Immature natural killer cell (primary cell): ENCODE measurements around the gene DCUN1D2. TPM values are rescaled to one million over a fixed set of nuclear protein-coding genes. Genes with fewer than 3 reads are reported as not detected.

Experiments
- DNase-seq, 3 donors: peaks; one replicate each; pipeline ENCODE4 v3.0.0; 2022; ENCODE audit warnings: mixed read lengths in 1 of 3
- H3K27ac Mint-ChIP-seq, 6 donors: one replicate each; pipeline ENCODE4 v1.8.0; 2020; ENCODE audit warnings: mixed read lengths in 6 of 6, mild to moderate bottlenecking in 5 of 6, inconsistent platforms in 4 of 6, moderate library complexity in 3 of 6
- H3K27me3 Mint-ChIP-seq, 3 donors: one replicate each; pipeline ENCODE4 v1.8.0; 2020 to 2021; ENCODE audit warnings: low read depth in 3 of 3, mild to moderate bottlenecking in 3 of 3, mixed read lengths in 3 of 3, moderate library complexity in 3 of 3, inconsistent platforms in 1 of 3
- H3K36me3 Mint-ChIP-seq, 3 donors: one replicate each; pipeline ENCODE4 v1.8.0; 2020; ENCODE audit warnings: mixed read lengths in 3 of 3, inconsistent platforms in 2 of 3, mild to moderate bottlenecking in 2 of 3
- H3K4me1 Mint-ChIP-seq, 2 donors: one replicate each; pipeline ENCODE4 v1.8.0; 2020; ENCODE audit warnings: inconsistent platforms in 2 of 2, mild to moderate bottlenecking in 2 of 2, mixed read lengths in 2 of 2, moderate library complexity in 1 of 2
- H3K4me3 Mint-ChIP-seq, 5 donors: one replicate each; pipeline ENCODE4 v1.8.0; 2020; ENCODE audit warnings: mild to moderate bottlenecking in 5 of 5, mixed read lengths in 5 of 5, inconsistent platforms in 3 of 5, moderate library complexity in 3 of 5
- H3K9me3 Mint-ChIP-seq, 6 donors: one replicate each; pipeline ENCODE4 v1.8.0; 2020; ENCODE audit warnings: mild to moderate bottlenecking in 6 of 6, mixed read lengths in 6 of 6, inconsistent platforms in 4 of 6, moderate library complexity in 3 of 6
- polyA plus RNA-seq, 3 donors: library from polyadenylated mRNA; unstranded; fragments of 300-500 nt; fragmentation: Illumina TruSeq; gene quantifications; one replicate each; pipeline ENCODE4 v1.2.3, GENCODE V29; 2021

DCUN1D2 gene
- polyA plus RNA-seq, 3 donors from 2014 or later = 7.4 to 23.0 (median 7.6) TPM

DNA sequence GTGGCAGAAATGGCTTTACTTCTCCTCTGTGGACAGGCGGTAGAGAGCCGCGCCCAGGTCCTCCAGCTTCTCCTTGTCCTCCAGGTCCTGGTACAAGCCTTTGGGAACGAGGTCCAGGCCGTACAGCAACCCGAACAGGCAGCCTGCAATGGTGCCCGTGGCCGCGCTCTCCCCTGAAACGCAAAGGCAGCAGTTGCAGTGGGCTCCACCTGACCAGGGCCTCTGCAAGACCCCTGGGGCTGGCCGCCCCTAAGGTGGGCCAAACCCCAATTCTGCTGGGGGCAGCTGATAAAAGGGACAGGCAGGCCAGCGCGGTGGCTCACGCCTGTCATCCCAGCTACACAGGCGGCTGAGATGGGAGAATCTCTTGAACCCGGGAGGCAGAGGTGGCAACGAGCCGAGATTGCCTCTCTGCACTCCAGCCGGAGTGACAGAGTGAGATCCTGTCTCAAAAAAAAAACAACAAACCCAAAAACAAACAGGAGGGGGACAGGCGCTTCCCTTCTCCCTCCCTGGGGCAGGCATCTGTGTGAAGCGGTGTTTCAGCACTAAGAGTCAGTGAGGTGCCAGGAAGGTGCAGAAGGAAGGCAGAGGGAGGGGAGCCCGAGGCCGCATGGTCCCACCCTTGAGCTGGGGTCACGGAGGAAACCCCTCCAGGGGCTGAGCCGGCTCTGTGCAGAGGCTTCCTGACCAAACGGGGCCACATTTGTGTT, 67.5 kb downstream of the DCUN1D2 start:
- no peak for DNase-seq
- Mint-ChIP-seq H3K36me3 (peaks cover 0 to 5% (median 0%) of the 10 kb centered on the region in 3 donors), H3K27me3 (peaks cover 0 to 2% (median 0%) of the 10 kb centered on the region in 3 donors), H3K4me1 (no peaks in the 10 kb centered on the region), H3K27ac (no peak overlapping the region), H3K4me3 (no peak overlapping the region), H3K9me3 (no peaks in the 10 kb centered on the region)

DNA sequence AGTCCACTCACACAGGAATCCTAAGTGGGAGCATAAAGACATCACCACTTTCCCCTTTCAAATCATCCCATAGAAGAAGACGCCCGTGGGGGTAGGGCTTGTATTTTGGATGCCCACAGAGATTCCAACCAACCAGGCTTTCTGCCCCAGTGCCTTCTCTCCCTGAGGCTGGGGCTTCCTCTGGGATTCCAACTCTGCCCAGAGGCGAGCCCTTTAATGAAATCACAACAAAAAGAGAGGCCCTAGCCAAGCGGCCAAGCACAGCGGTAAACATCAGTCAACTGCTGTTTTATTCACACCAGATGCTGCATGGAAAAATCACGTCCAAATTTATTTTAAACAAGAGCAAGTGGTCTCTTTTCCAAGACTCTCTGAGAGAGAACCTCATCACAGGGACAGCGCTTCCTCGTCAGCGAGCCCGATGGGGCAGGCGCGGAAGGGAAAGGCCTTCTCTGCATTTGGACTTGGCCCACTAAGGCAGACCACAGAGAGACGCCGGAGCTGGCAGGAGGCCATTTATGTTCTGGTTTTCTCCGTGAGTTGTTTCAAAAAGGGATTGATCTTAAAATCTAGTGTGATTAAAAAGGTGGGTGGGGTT, 68.7 kb downstream of the DCUN1D2 start:
- Mint-ChIP-seq H3K36me3 (peaks cover 0 to 5% (median 0%) of the 10 kb centered on the region in 3 donors), H3K27me3 (peaks cover under 1 to 2% (median 2%) of the 10 kb centered on the region in 3 donors), H3K9me3 (no peaks in the 10 kb centered on the region), H3K27ac (no peak overlapping the region), H3K4me3 (no peak overlapping the region), H3K4me1 (no peaks in the 10 kb centered on the region)
- no peak for DNase-seq

DNA sequence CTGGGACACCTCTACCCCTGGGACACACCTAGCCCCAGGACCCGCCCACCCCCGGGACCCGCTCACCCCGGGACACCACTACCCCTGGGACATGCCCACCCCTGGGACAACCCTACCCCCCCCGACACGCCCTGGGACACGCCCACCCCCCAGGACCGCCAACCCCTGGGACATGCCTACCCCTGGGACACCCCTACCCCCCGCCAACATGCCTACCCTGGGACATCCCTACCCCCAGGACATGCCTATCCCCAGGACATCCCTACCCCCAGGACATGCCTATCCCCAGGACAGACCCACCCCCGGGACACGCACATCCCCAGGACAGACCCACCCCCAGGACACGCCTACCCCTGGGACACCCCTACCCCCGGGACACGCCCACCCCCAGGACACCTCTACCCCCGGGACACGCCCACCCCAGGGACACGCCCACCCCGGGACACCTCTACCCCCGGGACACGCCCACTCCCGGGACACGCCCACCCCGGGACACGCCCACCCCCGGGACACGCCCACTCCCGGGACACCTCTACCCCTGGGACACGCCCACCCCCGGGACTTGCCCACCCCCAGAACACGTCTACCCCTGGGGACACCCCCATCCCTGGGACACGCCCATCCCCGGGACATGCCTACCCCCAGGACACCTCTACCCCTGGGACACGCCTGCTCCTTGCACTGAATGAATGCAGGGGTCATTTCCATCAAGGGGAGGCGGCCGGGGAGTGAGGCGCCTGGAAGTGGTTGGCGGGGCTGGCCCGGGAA, 69.5 kb downstream of the DCUN1D2 start:
- Mint-ChIP-seq H3K9me3 (no peaks in the 10 kb centered on the region), H3K4me1 (no peaks in the 10 kb centered on the region), H3K4me3 (no peak overlapping the region), H3K27me3 (peaks cover 0 to 3% (median 3%) of the 10 kb centered on the region in 3 donors), H3K36me3 (peaks cover 0 to 5% (median 0%) of the 10 kb centered on the region in 3 donors), H3K27ac (no peak overlapping the region)
- DNase-seq = no peak

DNA sequence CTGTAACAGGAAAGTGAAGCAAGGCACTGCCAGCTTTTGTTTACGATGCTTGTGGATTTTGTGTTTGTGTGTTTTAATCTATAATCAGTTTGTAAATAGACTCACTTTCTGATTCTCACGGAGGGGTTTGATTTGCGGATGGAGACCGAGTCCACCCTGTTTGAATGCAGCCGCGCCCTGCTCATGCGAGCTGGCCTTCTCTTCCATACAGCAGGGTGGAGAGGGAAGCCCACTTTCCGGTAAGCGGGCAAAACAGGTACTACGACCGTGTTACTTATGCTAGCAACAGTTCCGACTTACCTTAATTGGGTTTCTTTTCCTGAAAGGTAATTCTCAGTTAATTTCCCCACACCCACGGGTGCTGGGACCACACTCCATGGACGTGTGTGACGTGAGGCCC, 70.3 kb downstream of the DCUN1D2 start:
- H3K9me3 Mint-ChIP-seq = no peaks in the 10 kb centered on the region
- peaks cover 0 to 3% (median 3%) of the 10 kb centered on the region in 3 donors for H3K27me3 Mint-ChIP-seq
- H3K4me1 Mint-ChIP-seq = no peaks in the 10 kb centered on the region
- H3K4me3 Mint-ChIP-seq = no peak overlapping the region
- no peak overlapping the region for H3K27ac Mint-ChIP-seq
- no peak for DNase-seq
- peaks cover 0 to 5% (median 0%) of the 10 kb centered on the region in 3 donors for H3K36me3 Mint-ChIP-seq

DNA sequence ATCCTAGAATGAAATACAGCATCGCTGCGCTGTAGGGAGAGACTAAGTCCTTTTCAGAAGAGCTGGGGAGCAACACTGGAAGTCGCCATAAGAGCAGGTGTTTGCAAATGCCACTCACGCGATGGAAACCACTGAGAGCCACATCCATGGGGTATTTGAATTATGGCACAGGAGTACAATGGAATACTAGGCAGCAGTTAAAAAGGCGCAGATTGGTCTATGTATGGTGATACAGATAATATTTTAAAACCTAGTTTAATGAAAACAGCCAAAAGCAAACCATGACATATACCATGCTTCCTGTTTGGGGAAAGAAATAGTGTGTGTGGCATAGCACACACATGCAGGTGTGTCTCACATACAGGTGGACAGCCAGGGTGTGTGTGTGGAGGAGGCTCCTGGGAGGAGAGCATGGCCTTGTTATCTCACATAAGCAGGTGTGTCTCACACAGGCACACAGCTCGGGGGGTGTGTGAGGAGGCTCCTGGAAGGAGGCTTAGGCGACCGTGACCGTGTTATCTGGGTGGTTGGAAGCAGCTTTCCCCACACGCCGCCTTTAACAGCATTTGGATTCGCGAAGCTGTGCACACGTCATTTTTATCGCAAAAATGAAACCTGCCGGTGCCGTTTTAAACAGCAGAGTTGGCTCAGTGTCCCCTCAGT, 70.8 kb downstream of the DCUN1D2 start:
- DNase-seq = no peak
- no peaks in the 10 kb centered on the region for H3K9me3 Mint-ChIP-seq
- H3K4me1 Mint-ChIP-seq = no peaks in the 10 kb centered on the region
- no peak overlapping the region for H3K4me3 Mint-ChIP-seq
- H3K27me3 Mint-ChIP-seq = peaks cover 0 to 3% (median 3%) of the 10 kb centered on the region in 3 donors
- no peak overlapping the region for H3K27ac Mint-ChIP-seq
- H3K36me3 Mint-ChIP-seq = peaks cover 0 to 5% (median 0%) of the 10 kb centered on the region in 3 donors

DNA sequence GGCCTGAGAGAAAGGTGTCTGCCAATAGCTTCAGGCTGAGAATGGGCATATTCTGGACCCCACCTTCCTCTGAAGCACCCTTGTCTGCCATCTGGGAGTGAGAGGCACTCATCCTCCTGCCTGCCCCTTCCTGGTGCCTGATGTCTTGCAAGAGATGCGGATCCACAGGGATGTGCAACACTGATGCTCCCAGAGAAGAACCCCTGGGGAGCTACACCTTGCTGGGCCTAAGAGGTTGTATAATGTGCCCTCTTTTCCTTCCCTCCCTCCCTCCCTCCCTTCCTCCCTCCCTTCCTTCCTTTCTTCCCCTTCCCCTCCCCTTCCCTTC, 71.8 kb downstream of the DCUN1D2 start:
- Mint-ChIP-seq H3K4me3 (no peak overlapping the region), H3K36me3 (peaks cover 0 to 5% (median 0%) of the 10 kb centered on the region in 3 donors), H3K4me1 (no peaks in the 10 kb centered on the region), H3K27me3 (peaks cover 0 to 3% (median 3%) of the 10 kb centered on the region in 3 donors), H3K9me3 (no peaks in the 10 kb centered on the region), H3K27ac (no peak overlapping the region)
- no peak for DNase-seq

DNA sequence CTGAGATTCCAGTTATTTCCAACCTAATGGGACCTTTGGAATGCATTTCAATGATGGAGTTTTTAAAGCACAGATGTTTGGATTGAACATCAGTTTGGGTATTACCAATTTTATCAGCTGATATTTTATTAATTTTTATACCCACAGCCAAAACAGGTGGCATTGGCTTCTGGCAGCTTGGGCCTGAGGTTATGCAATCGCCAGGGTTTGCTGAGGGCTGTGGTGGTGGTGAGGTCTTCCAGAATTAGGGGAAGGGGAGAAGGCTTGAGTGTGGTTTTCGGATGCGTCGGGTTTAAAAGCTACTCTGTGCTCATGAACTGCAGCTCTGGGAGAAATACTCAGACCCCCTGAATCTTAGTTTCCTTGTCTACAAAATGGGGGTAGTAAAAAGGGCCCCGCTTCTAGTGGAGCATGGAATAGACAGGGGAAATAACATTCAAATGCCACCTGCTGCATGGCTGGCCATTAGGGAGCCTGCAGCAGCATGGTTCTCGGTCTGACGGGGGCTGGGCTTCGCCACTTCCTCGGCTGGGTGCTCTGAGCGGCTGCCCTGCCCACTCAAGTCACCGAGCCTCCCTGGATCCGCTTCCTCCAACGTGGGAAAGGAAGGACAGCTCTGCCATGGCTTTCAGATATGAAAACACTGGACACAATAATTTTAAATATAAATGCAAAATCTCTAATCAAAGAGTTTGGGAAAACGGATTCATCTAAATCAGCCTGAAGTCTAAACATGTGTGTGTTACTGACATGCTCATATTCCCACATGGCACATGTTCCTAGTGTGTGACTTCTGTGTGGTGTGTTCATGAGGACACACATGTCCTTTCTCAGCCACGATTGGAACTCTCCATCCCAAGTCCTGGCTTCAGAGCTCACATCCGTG, 72.4 kb downstream of the DCUN1D2 start:
- H3K4me1 Mint-ChIP-seq = no peaks in the 10 kb centered on the region
- H3K27me3 Mint-ChIP-seq = peaks cover 0 to 5% (median 3%) of the 10 kb centered on the region in 3 donors
- peaks cover 0 to 5% (median 0%) of the 10 kb centered on the region in 3 donors for H3K36me3 Mint-ChIP-seq
- no peak overlapping the region for H3K27ac Mint-ChIP-seq
- DNase-seq = no peak
- H3K4me3 Mint-ChIP-seq = no peak overlapping the region
- H3K9me3 Mint-ChIP-seq = peaks cover 0 to 3% (median 0%) of the 10 kb centered on the region in 6 donors

DNA sequence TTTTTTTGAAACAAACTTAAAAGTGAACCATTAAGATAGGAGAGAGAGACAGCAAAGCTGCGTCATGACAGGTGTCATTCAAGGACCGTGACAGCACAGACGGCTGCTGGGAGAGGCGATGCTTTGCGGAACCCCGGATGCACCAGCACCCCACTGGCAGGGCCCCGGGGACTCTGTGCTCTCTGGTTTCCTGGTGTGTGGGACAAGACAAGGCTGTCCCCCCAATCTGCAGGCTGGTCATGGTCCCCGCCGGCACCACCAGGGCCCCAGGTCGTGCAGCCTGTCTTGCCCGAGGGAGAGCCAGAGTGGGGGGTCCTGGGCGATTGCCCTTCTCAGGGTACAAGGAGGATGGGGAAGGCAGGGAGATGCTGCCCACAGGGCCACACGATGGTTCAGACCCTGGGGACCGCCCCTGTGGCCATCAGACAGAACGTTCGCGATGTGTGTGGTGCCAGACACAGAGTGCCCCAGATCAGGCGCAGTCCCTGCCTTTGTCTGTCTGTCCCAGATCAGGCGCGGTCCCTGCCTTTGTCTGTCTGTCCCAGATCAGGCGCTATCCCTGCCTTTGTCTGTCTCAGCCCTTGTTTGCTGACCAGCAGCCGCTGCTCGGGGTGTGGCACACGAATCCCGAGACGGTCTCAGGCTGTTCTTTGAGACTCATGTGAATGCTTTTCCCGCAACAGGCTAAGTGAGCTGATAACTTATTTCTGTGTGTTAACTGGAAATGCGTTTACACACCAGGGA, 73.3 kb downstream of the DCUN1D2 start:
- no peaks in the 10 kb centered on the region for H3K4me1 Mint-ChIP-seq
- no peak overlapping the region for H3K27ac Mint-ChIP-seq
- peaks cover 0 to 4% (median 0%) of the 10 kb centered on the region in 6 donors for H3K9me3 Mint-ChIP-seq
- peaks cover 0 to 5% (median 3%) of the 10 kb centered on the region in 3 donors for H3K27me3 Mint-ChIP-seq
- H3K36me3 Mint-ChIP-seq = peaks cover 0 to 5% (median 0%) of the 10 kb centered on the region in 3 donors
- no peak for DNase-seq
- H3K4me3 Mint-ChIP-seq = no peak overlapping the region

DNA sequence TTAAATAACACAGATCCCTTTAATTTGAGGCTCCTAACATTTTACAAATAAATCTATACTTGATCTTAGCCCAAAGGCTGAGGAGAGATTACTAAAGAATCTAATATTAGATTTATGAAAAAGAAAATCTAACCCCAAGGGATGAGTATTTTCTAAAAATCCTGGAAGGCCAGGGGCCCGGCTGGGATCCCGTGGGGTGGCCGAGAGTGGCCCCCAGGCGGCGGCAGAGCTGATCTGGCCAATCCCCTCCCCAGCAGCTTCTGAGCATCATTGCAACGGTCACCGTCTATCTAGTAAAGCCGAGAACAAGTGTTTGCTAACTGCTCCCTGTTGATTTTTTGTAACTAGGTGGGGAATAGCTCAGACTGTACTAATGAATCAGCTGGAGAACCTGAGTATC, 74.7 kb downstream of the DCUN1D2 start:
- no peak overlapping the region for H3K27ac Mint-ChIP-seq
- no peaks in the 10 kb centered on the region for H3K4me1 Mint-ChIP-seq
- peaks cover 0 to 5% (median 0%) of the 10 kb centered on the region in 3 donors for H3K36me3 Mint-ChIP-seq
- peaks cover 0 to 4% (median 0%) of the 10 kb centered on the region in 6 donors for H3K9me3 Mint-ChIP-seq
- peaks cover 0 to 10% (median 5%) of the 10 kb centered on the region in 3 donors for H3K27me3 Mint-ChIP-seq
- no peak for DNase-seq
- H3K4me3 Mint-ChIP-seq = no peak overlapping the region

DNA sequence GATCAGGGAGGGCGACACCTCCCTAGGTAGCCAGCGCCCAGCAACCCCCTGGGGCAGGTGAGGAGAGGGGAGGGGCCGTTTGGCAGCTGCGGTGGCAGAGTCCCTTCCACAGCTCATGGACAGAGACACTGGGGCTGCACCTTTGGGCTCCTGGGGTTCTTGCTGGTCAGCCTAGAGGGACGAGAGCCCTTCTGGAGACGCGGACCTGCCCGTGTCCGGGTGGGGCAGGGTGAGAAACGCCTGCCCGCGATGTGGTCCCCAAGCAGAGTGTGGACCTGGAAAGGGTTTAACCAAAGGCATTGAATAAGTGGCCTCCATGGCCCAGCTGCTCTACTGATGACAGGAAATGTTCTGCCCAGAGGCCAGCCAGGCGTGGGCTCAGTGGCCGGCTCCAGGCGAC, 75.5 kb downstream of the DCUN1D2 start:
- no peak for DNase-seq
- no peak overlapping the region for H3K4me3 Mint-ChIP-seq
- H3K9me3 Mint-ChIP-seq = peaks cover 0 to 4% (median 0%) of the 10 kb centered on the region in 6 donors
- H3K27ac Mint-ChIP-seq = no peak overlapping the region
- H3K36me3 Mint-ChIP-seq = peaks cover 0 to 5% (median 0%) of the 10 kb centered on the region in 3 donors
- H3K4me1 Mint-ChIP-seq = no peaks in the 10 kb centered on the region
- peaks cover 0 to 10% (median 5%) of the 10 kb centered on the region in 3 donors for H3K27me3 Mint-ChIP-seq

DNA sequence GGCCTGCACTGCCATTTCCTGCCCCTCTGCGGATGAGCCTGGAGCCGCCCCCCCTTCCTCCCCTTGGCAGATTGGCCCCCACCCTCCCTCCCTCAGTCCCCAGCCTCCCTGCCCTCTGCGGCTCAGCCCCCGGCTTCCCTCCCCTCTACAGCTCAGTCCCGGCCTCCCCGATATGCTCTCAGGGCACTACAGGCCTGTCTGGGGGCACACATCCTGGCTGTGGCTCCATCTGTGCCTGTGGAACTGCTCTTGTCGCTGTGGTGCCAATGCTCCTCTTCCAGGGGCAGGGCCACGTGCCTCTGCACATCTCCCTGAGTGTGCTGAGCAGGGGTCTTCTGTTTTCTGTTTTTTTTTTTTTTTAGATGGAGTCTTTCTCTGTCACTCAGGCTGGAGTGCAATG, 76.2 kb downstream of the DCUN1D2 start:
- H3K27me3 Mint-ChIP-seq = peaks cover 0 to 11% (median 5%) of the 10 kb centered on the region in 3 donors
- H3K9me3 Mint-ChIP-seq = peaks cover 0 to 4% (median 0%) of the 10 kb centered on the region in 6 donors
- DNase-seq = no peak
- no peak overlapping the region for H3K27ac Mint-ChIP-seq
- H3K4me1 Mint-ChIP-seq = no peaks in the 10 kb centered on the region
- H3K4me3 Mint-ChIP-seq = no peak overlapping the region
- peaks cover 0 to under 1% (median 0%) of the 10 kb centered on the region in 3 donors for H3K36me3 Mint-ChIP-seq

DNA sequence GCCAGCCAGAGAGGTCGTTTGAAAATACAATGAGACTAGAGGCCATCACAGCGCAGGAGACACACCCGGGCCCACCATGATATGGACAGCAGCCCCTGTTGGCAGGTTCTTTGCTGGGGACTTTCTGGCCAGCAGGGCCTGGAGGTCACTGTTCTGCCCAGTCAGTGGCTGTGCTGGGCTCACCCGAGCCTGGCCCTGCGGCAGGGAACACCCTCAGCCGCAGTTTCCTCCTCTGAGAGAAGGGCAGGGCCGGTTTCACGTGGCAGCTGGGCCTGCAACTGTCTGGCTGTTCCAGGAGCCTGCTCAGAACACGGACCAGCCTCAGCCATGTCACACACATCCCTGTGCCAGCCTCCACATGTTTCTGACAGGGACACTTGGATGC, 76.6 kb downstream of the DCUN1D2 start:
- Mint-ChIP-seq H3K27me3 (peaks cover 0 to 14% (median 5%) of the 10 kb centered on the region in 3 donors), H3K4me1 (no peaks in the 10 kb centered on the region), H3K27ac (no peak overlapping the region), H3K4me3 (no peak overlapping the region), H3K9me3 (peaks cover 0 to 4% (median 0%) of the 10 kb centered on the region in 6 donors), H3K36me3 (no peaks in the 10 kb centered on the region)
- DNase-seq = no peak
